GM12801 (cell line): Measurements from ENCODE around the gene DPH5.

Experiments
- TF ChIP-seq, protein P1 (sequence below): IDR thresholded peaks from one replicate; pipeline ENCODE4 v1.5.1; 2011; ENCODE audit warnings: control low read depth; ENCODE audit not compliant: insufficient read length; ENCODE audit errors: extremely low read depth

The DPH5 gene

DNA sequence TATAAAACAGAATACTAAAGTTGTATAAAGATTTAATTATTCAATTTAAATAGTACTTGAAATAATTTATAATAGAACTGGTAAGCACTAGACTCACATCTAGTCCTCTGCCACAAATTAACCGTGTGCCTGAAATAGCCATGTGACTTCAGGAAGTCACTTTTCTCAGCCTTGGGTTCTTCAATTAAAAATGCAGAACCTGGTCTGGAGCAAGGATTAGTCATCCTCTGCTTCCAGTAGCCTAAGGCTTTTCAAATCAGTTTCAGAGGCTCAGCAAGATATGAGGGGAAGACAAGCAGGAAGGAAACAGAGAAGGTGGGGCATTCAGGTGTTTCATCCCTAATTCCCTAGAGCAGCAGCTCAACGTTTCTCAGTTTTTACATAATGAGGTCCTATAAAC lies 23.0 kb downstream of the DPH5 start:
- TF ChIP-seq, protein P1, sequence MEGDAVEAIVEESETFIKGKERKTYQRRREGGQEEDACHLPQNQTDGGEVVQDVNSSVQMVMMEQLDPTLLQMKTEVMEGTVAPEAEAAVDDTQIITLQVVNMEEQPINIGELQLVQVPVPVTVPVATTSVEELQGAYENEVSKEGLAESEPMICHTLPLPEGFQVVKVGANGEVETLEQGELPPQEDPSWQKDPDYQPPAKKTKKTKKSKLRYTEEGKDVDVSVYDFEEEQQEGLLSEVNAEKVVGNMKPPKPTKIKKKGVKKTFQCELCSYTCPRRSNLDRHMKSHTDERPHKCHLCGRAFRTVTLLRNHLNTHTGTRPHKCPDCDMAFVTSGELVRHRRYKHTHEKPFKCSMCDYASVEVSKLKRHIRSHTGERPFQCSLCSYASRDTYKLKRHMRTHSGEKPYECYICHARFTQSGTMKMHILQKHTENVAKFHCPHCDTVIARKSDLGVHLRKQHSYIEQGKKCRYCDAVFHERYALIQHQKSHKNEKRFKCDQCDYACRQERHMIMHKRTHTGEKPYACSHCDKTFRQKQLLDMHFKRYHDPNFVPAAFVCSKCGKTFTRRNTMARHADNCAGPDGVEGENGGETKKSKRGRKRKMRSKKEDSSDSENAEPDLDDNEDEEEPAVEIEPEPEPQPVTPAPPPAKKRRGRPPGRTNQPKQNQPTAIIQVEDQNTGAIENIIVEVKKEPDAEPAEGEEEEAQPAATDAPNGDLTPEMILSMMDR: no peak

DNA sequence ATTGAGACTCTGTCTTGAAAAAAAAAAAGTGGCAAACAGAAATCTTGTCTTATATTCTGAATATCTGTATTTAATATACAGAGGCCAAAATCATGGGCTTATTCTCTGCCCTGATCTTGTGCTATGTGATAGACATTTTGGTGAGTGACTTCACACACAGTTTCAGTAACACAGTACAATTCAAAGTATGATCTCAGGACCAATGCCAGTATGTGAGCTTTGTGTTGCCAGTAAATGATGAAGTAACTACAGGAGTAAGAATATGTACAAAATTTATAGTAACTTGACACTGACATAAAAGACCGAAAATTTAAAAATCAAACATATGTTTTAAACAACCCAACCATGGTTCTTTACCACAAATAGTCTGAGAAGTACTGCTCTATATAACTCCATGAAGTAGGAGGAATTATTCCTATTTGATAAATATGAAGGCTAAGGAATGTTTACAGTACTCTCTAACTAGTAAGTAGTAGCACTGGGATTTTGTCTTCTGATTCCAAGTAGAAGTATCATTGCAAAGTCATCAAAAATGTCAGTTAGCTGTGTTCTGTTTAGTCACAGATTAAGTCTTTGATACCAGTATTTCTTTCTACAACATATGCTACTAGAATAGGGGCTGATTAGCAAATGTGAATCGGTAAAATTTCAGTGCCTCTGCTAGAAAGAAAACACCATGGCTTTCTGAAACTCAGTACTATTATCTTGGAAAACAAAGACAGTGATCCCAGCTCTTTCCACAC lies 25.3 kb downstream of the DPH5 start:
- TF ChIP-seq, protein P1: no peak

DNA sequence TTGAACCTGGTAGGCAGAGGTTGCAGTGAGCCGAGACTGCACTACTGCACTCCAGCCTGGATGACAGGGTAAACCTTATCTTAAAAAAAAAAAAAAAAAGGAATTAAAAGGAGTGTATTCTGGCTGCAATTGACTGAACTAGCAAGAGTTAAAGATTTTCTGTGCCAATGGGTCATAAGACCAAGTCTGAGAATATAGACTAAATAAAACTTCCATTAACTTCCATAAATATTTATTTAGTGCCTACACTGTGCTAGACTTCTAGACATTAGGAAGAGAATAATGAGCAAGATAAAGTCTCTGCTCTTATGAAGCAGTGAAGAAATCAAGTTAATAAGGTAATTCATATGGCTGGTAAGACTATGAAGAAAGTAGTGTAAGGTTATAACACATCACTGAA lies 27.2 kb downstream of the DPH5 start:
- TF ChIP-seq, protein P1: no peak

DNA sequence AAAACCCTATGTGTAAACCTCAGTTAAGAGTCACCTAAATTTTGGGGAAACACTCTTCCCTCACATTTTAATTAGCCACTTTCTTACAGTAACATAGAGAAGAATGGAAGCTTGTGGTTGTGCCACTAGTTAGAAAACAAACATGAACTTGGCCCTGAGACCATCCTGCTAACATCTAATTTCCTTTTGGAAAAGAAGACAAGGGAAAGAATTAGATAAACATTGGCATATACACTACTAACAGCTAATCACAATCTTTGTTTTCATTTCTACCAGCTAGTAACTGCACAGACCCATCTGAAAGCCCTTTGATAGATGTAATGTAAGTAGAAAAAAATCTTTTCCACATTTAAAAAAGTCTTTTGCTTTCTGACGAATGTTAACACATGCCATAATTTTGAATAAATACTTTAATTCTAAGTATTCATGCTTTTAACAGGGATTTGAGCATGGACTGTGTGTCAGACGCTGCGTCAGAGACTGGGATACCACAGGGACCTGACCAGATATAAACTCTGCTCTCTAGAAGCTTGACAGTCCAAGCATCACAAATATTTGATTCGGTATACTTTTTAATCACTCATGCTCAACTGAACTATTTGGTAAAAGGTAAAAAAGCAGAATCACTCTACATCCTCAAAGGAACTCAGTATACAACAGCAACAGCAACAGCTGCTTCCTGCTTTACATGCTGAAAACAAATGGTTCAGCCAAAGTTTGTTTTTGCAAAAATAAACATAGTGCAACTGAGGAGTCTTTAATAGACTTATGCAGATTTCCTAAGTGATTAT lies 30.2 kb downstream of the DPH5 start:
- TF ChIP-seq, protein P1: no peak

DNA sequence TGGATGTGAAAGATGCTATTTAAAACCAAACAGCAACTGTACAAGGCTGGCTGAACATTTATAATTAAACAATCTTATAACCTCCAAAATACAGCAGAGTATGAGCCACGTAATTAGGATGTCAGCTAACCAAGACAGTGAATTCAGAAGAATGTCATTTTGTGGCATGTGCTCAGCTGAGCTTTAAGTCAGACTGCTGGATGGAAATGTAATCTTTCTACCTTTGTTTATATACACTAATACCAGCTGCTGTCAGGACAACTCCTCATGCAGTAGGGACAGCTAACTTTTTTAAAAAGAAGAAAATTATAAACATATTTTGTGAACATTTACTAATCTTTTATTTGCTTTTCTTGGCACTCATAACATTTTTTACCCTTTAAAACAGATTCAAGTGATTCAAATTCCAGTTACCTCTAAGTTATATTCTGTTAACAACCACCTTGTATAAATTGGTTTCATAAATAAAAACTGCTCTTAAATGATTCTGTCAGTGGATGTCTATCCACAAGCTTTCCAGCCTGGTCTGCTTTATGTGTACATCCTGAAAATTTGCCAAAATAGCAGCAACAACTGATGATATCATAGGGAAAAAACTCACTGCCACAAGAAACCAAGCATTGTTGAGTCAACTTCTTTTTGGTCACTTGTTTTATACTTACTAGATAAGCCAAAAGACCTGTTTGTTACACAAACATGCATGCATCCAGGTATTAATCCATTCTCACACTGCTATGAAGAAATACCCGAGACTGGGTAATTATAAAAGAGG lies 36.1 kb downstream of the DPH5 start:
- TF ChIP-seq, protein P1: no peak

DNA sequence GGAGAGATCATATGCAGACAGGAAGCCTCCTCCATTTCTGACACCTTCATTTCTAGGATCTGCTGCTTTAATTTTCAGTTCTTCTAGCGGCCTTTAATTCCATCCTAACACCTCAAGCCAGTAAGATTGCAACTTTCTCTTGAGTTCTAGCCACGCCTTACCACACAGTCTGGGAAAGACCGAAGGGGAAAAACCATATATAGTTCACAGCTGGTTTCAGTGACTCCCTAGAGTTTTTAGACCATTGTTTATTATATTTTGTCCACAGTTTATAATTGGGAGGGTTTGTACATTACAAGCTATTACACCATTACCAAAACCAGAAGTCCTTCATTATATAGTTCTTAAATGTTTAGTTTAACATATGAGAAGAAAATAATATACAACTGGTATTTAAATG lies 37.5 kb downstream of the DPH5 start:
- TF ChIP-seq, protein P1: no peak

DNA sequence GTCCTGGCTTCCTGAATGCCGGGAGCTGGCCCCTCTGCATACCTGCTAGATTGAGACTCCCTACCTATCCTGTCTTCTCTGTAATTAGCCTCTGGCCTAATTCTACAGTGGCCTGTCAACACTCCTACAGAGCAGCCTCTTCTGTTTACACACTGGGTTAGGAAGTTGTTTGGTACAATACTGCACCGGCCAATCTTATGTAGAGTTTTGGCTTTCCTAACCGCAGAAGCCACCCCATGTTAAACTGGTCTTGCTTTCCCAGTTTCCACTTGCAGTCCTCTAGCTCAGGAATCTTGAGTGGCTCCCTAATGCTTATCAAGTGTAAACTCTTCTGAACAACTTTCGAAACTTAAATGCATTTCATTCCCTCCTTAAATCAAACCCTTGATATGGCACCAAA lies 42.8 kb downstream of the DPH5 start:
- TF ChIP-seq, protein P1: no peak
